Endothelial cell of umbilical vein (primary cell): ENCODE results near the gene EFR3B. TPM values are rescaled to one million over a fixed set of nuclear protein-coding genes. Genes with fewer than 3 reads are reported as not detected.

Experiments used
- BruUV-seq: library from RNA; stranded (reverse); fragments of 400-500 nt; replicated peaks from 2 replicates; lab custom pipeline; 2021; lab: Mats Ljungman, UMichigan
- CTCF ChIA-PET: fragments of 300-600, 350-600 bp; sonication (Branson Sonifier 250); formaldehyde crosslinking; loops from one replicate; lab custom pipeline; 2021; ENCODE audit warnings: antibody characterized with exemption, inconsistent platforms; lab: Charles Lee
- POLR2A ChIA-PET: fragments of 300-600, 350-600 bp; sonication (Branson Sonifier 250); formaldehyde crosslinking; loops from one replicate; lab custom pipeline; 2021; ENCODE audit warnings: antibody characterized with exemption, inconsistent platforms; lab: Charles Lee
- DNase-seq: peaks from one replicate; pipeline ENCODE4 v3.0.0-alpha.2; 2011; ENCODE audit warnings: low read depth, low spot score
- FAIRE-seq: peaks from 2 replicates; lab custom pipeline; 2011; peaks lifted over from hg19 to GRCh38; lab: Jason Lieb, UNC
- H2AFZ ChIP-seq: 2 replicates; pipeline ENCODE4 v1.6.0; 2012; ENCODE audit warnings: low read depth, low read length, control low read depth, inconsistent platforms
- H3K27ac ChIP-seq: 2 replicates; pipeline ENCODE4 v1.5.1; 2011; ENCODE audit warnings: low read depth, mild to moderate bottlenecking, control low read depth, low read length, moderate library complexity; ENCODE audit not compliant: insufficient read depth
- H3K27me3 ChIP-seq, 2 experiments: 2 replicates each; pipeline versions ENCODE4 v1.6.0 to v1.6.1; 2011; ENCODE audit warnings: low read length in 2 of 2, mixed read lengths in 1 of 2; ENCODE audit not compliant: control insufficient read depth in 2 of 2, insufficient read depth in 2 of 2
- H3K36me3 ChIP-seq, 2 experiments: 2 replicates in 1 of 2; 3 replicates in 1 of 2; pipeline ENCODE4 v1.5.1; 2011; ENCODE audit warnings: low read length in 2 of 2, mild to moderate bottlenecking in 1 of 2, moderate library complexity in 1 of 2; ENCODE audit not compliant: control insufficient read depth in 2 of 2, insufficient read depth in 2 of 2; ENCODE audit errors: extremely low read depth in 1 of 2
- H3K4me1 ChIP-seq: 3 replicates; pipeline ENCODE4 v1.5.1; 2011; ENCODE audit warnings: mild to moderate bottlenecking, low read length; ENCODE audit not compliant: control insufficient read depth, insufficient read depth; ENCODE audit errors: extremely low read depth
- H3K4me2 ChIP-seq: 2 replicates; pipeline ENCODE4 v1.6.1; 2011; ENCODE audit warnings: low read length, control low read depth, mixed read lengths; ENCODE audit not compliant: insufficient read depth
- H3K4me3 ChIP-seq, 3 experiments: fragments of 200-600 bp in 1 of 3; sonication (generic), shearing (Covaris generic) in 1 of 3; replicated peaks in 1 of 3; 2 replicates each; pipeline ENCODE4 v1.5.1; 2011 to 2016; ENCODE audit warnings: control low read depth in 3 of 3, low read length in 3 of 3, mild to moderate bottlenecking in 2 of 3, inconsistent platforms in 1 of 3, low read depth in 1 of 3, moderate library complexity in 1 of 3; ENCODE audit not compliant: insufficient read depth in 1 of 3
- H3K79me2 ChIP-seq: 2 replicates; pipeline ENCODE4 v1.6.0; 2012; ENCODE audit warnings: low read length, inconsistent platforms; ENCODE audit not compliant: control insufficient read depth, insufficient read depth
- H3K9ac ChIP-seq: replicated peaks from 2 replicates; pipeline ENCODE3; 2011; ENCODE audit warnings: low read length, control low read depth; ENCODE audit not compliant: insufficient read depth; ENCODE audit errors: extremely low read depth
- H3K9me1 ChIP-seq: replicated peaks from 3 replicates; pipeline ENCODE4 v1.6.0; 2011; ENCODE audit warnings: mild to moderate bottlenecking, low read length; ENCODE audit not compliant: control insufficient read depth, insufficient read depth; ENCODE audit errors: extremely low read depth
- H3K9me3 ChIP-seq: replicated peaks from 2 replicates; pipeline ENCODE4 v1.5.1; 2012; ENCODE audit warnings: low read length, inconsistent platforms; ENCODE audit not compliant: control insufficient read depth, insufficient read depth
- H4K20me1 ChIP-seq: replicated peaks from 2 replicates; pipeline ENCODE3; 2011; ENCODE audit warnings: mild to moderate bottlenecking, low read length; ENCODE audit not compliant: control insufficient read depth, insufficient read depth; ENCODE audit errors: extremely low read depth
- EZH2 ChIP-seq: IDR thresholded peaks from 2 replicates; pipeline ENCODE4 v1.6.1; 2012; ENCODE audit warnings: borderline replicate concordance, low read depth, mild to moderate bottlenecking, moderate library complexity, low read length, inconsistent platforms; ENCODE audit not compliant: severe bottlenecking
- FOS ChIP-seq: IDR thresholded peaks from 2 replicates; pipeline ENCODE4 v1.6.1; 2011; ENCODE audit warnings: mild to moderate bottlenecking, low read length, moderate library complexity, borderline replicate concordance; ENCODE audit not compliant: insufficient read depth
- GATA2 ChIP-seq: IDR thresholded peaks from 2 replicates; pipeline ENCODE4 v1.7.0; 2011; ENCODE audit warnings: low read depth, mild to moderate bottlenecking, moderate library complexity, mixed read lengths, low read length; ENCODE audit not compliant: insufficient read length, insufficient read depth
- JUN ChIP-seq: IDR thresholded peaks from 2 replicates; pipeline ENCODE4 v1.6.1; 2011; ENCODE audit warnings: borderline replicate concordance, low read depth; ENCODE audit not compliant: insufficient read length, insufficient read depth
- MYC ChIP-seq: IDR thresholded peaks from one replicate; pipeline ENCODE4 v1.6.1; 2011; ENCODE audit warnings: mild to moderate bottlenecking, low read depth, low read length
- POLR2A ChIP-seq: IDR thresholded peaks from 2 replicates; pipeline ENCODE4 v1.6.1; 2012; ENCODE audit warnings: low read depth, mild to moderate bottlenecking, control low read depth, low read length
- POLR2AphosphoS5 ChIP-seq: IDR thresholded peaks from 2 replicates; pipeline ENCODE4 v1.6.1; 2012; ENCODE audit warnings: low read depth, mild to moderate bottlenecking, control low read depth, low read length, moderate library complexity; ENCODE audit not compliant: insufficient read depth
- dilution Hi-C: fragments of 300-500 bp; cut with MboI; formaldehyde crosslinking; loops from one replicate; pipeline ENCODE4 v1.15.0; 2019; ENCODE audit warnings: low sequenced_read_pairs; ENCODE audit not compliant: extremely low pct_ligation_motif_present
- intact Hi-C: fragments of 100-400 bp; cut with micrococcal nuclease; formaldehyde crosslinking; loops from one replicate; pipeline ENCODE4 v1.10.0; 2022
- polyA plus RNA-seq, 4 experiments: library from polyadenylated mRNA; depleted of rRNA in 3 of 4; stranded (reverse) in 3 of 4; unstranded in 1 of 4; fragments of >200 nt; gene quantifications; 2 replicates each; pipeline versions ENCODE4 v1.2.1 to v1.2.3, GENCODE V29; 2011 to 2012; ENCODE audit warnings: missing spikeins in 1 of 4
- total RNA-seq: library from RNA; stranded (reverse); gene quantifications from 2 replicates; pipeline ENCODE4 v1.2.3, GENCODE V29; 2021
- TF ChIP-seq, protein P1 (sequence below): IDR thresholded peaks from 2 replicates; pipeline ENCODE4 v1.6.1; 2011; ENCODE audit not compliant: insufficient read depth, insufficient read length
- TF ChIP-seq, protein P2 (sequence below), 2 donors: IDR thresholded peaks; 1 replicate in 1 of 2; 2 replicates in 1 of 2; pipeline ENCODE4 v1.5.1; 2011; ENCODE audit warnings: low read length in 2 of 2, mild to moderate bottlenecking in 2 of 2, moderate library complexity in 2 of 2, control low read depth in 1 of 2, inconsistent platforms in 1 of 2, low read depth in 1 of 2; ENCODE audit not compliant: insufficient read depth in 1 of 2; ENCODE audit errors: extremely low read depth in 1 of 2

EFR3B gene
- total and polyA plus RNA-seq, 2 donors (not counting 3 experiments of a cell fraction or from before 2014, with no cell fraction given) = 0.15 to 0.77 TPM

DNA sequence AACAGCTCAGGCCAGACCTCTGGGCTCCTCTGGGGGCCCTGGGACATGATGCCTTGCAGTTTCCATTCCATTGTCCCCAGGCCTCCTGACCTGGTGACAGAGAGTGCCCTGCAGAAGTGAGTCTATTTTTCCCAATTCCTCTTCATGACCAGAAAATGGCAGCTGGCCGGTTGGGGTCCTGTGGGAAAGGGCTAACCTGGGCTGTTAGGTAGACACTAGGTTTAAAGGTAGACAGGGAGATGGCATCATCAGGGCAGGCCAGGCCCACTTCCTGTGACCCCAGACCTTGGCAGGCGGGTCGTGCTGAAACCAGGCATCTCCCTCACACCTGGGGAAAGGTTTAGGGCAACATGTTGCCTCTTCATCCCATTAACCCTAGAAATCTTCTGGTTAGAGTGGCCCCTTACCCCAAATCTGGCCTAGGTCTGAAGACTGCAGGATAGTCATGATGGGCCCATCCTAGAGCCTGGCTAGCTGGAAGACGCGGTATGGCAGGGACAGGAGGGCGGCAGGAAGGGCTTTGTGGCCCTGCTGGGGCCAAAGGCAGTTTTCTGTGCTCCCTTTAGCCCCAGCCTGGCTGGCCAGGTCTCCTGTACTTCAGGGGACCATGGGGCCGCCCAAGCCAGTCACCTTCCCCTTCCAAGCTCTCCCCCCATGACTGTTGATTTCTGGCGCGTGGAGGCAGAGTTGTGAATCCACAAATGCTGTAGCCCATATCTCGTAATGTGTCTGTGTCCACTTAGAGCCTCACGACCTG lies 116.4 kb downstream of the EFR3B start:
- H3K4me1 ChIP-seq = no peaks in the 10 kb centered on the region
- no peaks in the 10 kb centered on the region for H3K79me2 ChIP-seq
- H3K4me2 ChIP-seq = no peak overlapping the region
- POLR2A ChIA-PET = no interaction called here
- no peak overlapping the region for H2AFZ ChIP-seq
- H3K4me3 ChIP-seq = no peak overlapping the region
- intact Hi-C loops (no loop called here), dilution Hi-C loops (no loop called here)
- BruUV-seq = no TSS peak
- TF ChIP-seq EZH2 (no peak), MYC (no peak), FOS (no peak)
- TF ChIP-seq, protein P1, sequence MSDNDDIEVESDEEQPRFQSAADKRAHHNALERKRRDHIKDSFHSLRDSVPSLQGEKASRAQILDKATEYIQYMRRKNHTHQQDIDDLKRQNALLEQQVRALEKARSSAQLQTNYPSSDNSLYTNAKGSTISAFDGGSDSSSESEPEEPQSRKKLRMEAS = no peak
- H3K27ac ChIP-seq = no peak overlapping the region
- no peak for FAIRE-seq
- H4K20me1 ChIP-seq = no peaks in the 10 kb centered on the region
- H3K9ac ChIP-seq = no peak overlapping the region
- CTCF ChIA-PET = interaction anchor here (0.9 kb wide), 1 partner anchor 8 kb away, joined by 3 read pairs; no protein-coding TSS in a partner anchor
- no peak for DNase-seq
- peaks cover 4 to 6% of the 10 kb centered on the region in 2 experiments for H3K27me3 ChIP-seq
- H3K9me1 ChIP-seq = no peaks in the 10 kb centered on the region
- H3K9me3 ChIP-seq = no peaks in the 10 kb centered on the region
- no peaks in the 10 kb centered on the region for H3K36me3 ChIP-seq

DNA sequence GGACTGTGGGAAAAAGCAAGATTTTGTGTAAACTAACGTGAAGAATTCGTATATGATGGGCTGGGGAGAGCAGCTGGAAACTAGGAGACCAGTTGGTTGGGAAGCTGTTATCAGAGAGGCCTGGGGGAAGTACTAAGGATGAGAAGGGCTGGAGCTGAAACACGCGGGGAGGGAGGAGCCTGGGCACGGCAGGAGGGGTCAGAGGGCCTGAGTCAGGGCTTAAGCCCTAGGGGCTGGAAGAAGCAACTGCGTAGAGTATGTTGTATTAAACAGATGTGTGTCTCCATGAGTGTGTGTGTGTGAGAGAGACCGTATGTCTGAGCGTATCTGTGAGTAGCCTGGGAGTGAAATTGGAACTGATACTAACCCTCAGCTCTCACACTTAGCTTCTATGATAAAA lies 118.1 kb downstream of the EFR3B start:
- DNase-seq = no peak
- Histone ChIP-seq H3K4me1 (no peaks in the 10 kb centered on the region), H3K4me2 (no peak overlapping the region), H3K9me1 (no peaks in the 10 kb centered on the region), H3K9me3 (no peaks in the 10 kb centered on the region), H3K27me3 (peaks cover 16 to 17% of the 10 kb centered on the region in 2 experiments), H3K36me3 (no peaks in the 10 kb centered on the region), H3K79me2 (no peaks in the 10 kb centered on the region), H3K9ac (no peak overlapping the region), H2AFZ (no peak overlapping the region), H3K4me3 (no peak overlapping the region), H4K20me1 (no peaks in the 10 kb centered on the region), H3K27ac (no peak overlapping the region)
- TF ChIP-seq GATA2 (no peak), FOS (no peak), POLR2AphosphoS5 (no peak), MYC (no peak), POLR2A (no peak), JUN (no peak), EZH2 (no peak)
- TF ChIP-seq, protein P1 = no peak
- TF ChIP-seq, protein P2, sequence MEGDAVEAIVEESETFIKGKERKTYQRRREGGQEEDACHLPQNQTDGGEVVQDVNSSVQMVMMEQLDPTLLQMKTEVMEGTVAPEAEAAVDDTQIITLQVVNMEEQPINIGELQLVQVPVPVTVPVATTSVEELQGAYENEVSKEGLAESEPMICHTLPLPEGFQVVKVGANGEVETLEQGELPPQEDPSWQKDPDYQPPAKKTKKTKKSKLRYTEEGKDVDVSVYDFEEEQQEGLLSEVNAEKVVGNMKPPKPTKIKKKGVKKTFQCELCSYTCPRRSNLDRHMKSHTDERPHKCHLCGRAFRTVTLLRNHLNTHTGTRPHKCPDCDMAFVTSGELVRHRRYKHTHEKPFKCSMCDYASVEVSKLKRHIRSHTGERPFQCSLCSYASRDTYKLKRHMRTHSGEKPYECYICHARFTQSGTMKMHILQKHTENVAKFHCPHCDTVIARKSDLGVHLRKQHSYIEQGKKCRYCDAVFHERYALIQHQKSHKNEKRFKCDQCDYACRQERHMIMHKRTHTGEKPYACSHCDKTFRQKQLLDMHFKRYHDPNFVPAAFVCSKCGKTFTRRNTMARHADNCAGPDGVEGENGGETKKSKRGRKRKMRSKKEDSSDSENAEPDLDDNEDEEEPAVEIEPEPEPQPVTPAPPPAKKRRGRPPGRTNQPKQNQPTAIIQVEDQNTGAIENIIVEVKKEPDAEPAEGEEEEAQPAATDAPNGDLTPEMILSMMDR (IDR thresholded peaks at IDR 0.05; ENCODE audit: extremely low read depth in 1 of 2, insufficient read depth in 1 of 2, low read depth in 1 of 2, low read length in 2 of 2) = no peak
- dilution Hi-C loops = no loop called here
- ChIA-PET POLR2A (no interaction called here), CTCF (interaction anchor here (0.7 kb wide), 1 partner anchor 31 kb away, joined by 3 read pairs; no protein-coding TSS in a partner anchor)
- no TSS peak for BruUV-seq
- intact Hi-C loops = no loop called here
- no peak for FAIRE-seq
